SKM-1 (cell line): Measurements from ENCODE around the gene GADD45GIP1.
A peak's percentile ranks its signal among the peaks of the same experiment; 100 is the strongest.

Experiments
- DNase-seq: peaks from one replicate; lab custom pipeline; 2025; ENCODE audit not compliant: unreplicated experiment; lab: John Stamatoyannopoulos, UW

Gene GADD45GIP1

DNA sequence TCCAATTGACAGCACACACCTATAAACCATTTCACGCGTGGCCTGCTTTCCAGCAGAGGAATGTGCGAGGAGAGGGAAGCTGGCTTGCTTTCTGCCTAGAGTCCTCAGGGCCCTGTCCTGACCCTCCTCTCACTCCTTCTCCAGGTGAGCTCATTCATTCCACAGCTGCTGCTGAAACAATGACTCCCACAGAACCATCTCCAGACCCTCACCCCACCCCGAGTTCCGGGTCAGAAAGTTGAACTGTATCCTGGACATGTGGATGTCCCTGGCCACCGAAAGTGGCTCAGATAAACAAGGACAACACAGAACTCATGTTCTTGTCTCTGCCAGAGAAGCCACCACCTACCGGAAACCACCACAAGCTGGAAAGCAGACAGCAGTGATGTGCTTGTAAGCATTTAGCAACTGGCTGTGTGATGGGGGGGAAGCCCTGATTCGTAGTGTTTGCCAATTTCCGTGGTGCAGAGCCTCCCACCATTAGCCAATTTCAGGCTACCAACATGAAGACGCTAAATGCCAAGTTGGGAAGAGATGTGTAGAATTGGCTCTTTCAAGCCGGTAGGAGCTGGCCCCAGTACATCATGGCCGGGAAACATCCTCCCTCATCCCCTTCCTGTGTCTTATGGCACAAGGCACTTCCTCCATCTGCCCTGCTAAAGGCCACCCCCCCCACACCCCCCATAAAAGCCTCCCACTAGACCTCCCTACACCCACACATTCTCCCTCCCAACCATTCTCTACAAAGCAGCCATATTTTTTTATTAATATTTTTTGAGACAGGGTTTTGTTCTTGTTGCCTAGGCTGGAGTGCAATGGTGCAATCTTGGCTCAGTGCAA lies 43.0 kb downstream of the GADD45GIP1 start:
- DNase-seq: peak; percentile 59

DNA sequence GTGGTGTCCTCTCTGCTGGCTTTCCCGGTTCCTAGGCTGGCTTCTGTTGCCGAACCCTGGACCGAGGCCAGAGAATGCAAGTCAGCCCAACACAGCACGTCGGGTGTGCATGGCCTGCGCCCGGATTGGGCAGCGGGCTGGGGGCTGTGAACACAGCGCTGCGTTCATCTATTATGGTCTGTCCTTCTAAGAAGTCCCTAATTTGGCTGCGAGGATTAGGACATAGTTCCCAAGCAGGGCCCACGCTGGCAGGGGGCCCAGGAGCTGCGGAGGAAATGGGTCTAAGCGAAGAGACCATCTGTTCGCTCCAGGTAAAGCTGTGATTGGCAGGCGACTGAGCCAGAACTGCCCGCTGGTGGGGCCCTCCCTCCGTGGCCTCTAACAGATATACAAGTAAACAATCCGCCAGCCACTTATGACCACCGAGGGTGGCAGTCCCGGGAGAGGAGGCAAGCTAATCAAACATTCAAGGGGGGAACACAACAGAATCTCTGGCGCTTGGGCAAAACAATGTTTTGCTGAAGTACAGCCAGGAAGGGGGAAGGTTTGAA lies 43.9 kb downstream of the GADD45GIP1 start:
- DNase-seq: no peak

DNA sequence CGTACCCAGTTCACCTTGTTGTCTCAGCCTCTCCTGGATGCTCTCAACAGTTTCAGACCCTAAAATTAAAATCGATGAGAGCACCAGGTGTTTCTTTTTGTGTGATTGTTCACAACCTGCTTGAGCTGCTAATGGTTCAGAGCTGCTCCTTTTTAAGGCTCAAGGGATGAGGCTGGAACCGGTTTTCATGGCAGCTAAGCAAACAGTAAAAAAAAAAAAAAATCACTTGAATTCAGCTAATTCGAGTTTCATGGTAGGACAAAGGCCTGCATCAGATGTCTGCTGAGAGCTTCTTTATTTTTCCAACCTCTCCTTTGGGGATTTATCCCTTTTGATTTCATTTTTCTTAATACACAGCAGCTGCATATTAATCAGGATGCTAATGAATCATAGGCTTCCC lies 44.5 kb downstream of the GADD45GIP1 start:
- DNase-seq: no peak

DNA sequence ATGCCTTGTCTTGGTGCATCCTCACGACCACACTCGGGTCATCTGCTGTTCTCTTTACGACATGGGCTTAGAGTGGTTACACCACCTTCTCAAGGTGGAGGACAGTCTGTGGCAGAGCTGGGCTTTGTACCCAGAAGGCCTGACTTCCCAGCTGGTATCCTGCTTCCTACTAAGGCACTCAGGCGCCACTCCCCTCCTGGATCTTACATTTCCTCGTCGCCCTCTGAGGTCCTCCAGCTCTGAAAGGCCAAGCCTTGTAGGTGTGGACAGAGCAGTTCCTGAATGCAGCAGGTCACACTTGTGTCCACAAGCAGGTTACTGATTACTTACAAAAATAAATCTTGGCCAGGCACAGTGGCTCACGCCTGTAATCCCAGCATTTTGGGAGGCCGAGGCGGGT lies 49.9 kb downstream of the GADD45GIP1 start:
- DNase-seq: no peak
